Measurements from ENCODE around the gene MAP3K8. TPM values are rescaled to one million over a fixed set of nuclear protein-coding genes. Genes with fewer than 3 reads are reported as not detected.

Gene MAP3K8
- total and polyA plus RNA-seq, 12 donors = 2.7 to 19.2 (median 6.9) TPM

GRCh38 chr10:30425336-30426075 is 8.5 kb upstream of the MAP3K8 start:
- Histone ChIP-seq H3K27ac (no peak overlapping the region), H3K9me3 (no peaks in the 10 kb centered on the region), H3K4me3 (no peak overlapping the region), H3K36me3 (no peaks in the 10 kb centered on the region), H3K4me1 (peaks cover 5 to 48% (median 17%) of the 10 kb centered on the region in 9 donors), H3K27me3 (no peaks in the 10 kb centered on the region)
- WGBS, 2 donors = 81 to 99% methylated on average over 4 of the region's 4 CpGs
- intact Hi-C loops (cut with DNase I) = no loop called here
- no peak for ATAC-seq
- no peak for DNase-seq
- no peak for TF ChIP-seq CTCF (IDR thresholded peaks at IDR 0.05)

GRCh38 chr10:30430544-30431298 is 3.3 kb upstream of the MAP3K8 start:
- intact Hi-C loops (cut with DNase I) = no loop called here
- WGBS, 2 donors = 92 to 95% methylated on average over 12 of the region's 12 CpGs
- peak overlapping the region in 9 of 10 donors; percentile 75 to 99 (median 99) for H3K27ac ChIP-seq
- no peaks in the 10 kb centered on the region for H3K27me3 ChIP-seq
- H3K4me1 ChIP-seq = peaks cover 0 to 46% (median 32%) of the 10 kb centered on the region in 9 donors
- ATAC-seq (no peak), DNase-seq (no peak)
- TF ChIP-seq CTCF (IDR thresholded peaks at IDR 0.05) = no peak
- no peaks in the 10 kb centered on the region for H3K9me3 ChIP-seq
- peak overlapping the region in 5 of 10 donors; percentile 14 to 39 (median 31) for H3K4me3 ChIP-seq
- no peaks in the 10 kb centered on the region for H3K36me3 ChIP-seq

GRCh38 chr10:30431435-30431911 is 2.5 kb upstream of the MAP3K8 start:
- Histone ChIP-seq H3K36me3 (no peaks in the 10 kb centered on the region), H3K4me1 (peaks cover 0 to 52% (median 39%) of the 10 kb centered on the region in 9 donors), H3K27ac (peak overlapping the region; percentile 41 to 99 (median 99)), H3K9me3 (no peaks in the 10 kb centered on the region), H3K4me3 (peak overlapping the region in 8 of 10 donors; percentile 4 to 39 (median 20)), H3K27me3 (no peaks in the 10 kb centered on the region)
- DNase-seq (peak; percentile 61 to 62), ATAC-seq (peak in 2 of 8 donors; percentile 9 to 19)
- TF ChIP-seq CTCF (IDR thresholded peaks at IDR 0.05) = no peak
- WGBS, 2 donors = 6 to 11% methylated on average over 17 of the region's 17 CpGs
- intact Hi-C loops (cut with DNase I) = no loop called here

GRCh38 chr10:30432622-30433305 is 1.2 kb upstream of the MAP3K8 start:
- peak overlapping the region; percentile 74 to 98 (median 94) for H3K4me3 ChIP-seq
- H3K9me3 ChIP-seq = no peaks in the 10 kb centered on the region
- peak in 4 of 8 donors; percentile 0 to 1 (median 1) for ATAC-seq
- intact Hi-C loops (cut with DNase I) = no loop called here
- DNase-seq = peak; percentile 26 to 32
- peak in 1 of 9 donors; percentile 17 for TF ChIP-seq CTCF (IDR thresholded peaks at IDR 0.05)
- H3K36me3 ChIP-seq = peaks cover 0 to 9% (median 0%) of the 10 kb centered on the region in 9 donors
- peaks cover 0 to 58% (median 52%) of the 10 kb centered on the region in 9 donors for H3K4me1 ChIP-seq
- 34 to 36% methylated on average over 35 of the region's 35 CpGs for WGBS, 2 donors
- no peaks in the 10 kb centered on the region for H3K27me3 ChIP-seq
- peak overlapping the region; percentile 90 to 99 (median 99) for H3K27ac ChIP-seq

All from heart right ventricle (tissue), 16 donors.